Keratinocyte (primary cell): ENCODE data around the gene PILRB. TPM values are rescaled to one million over a fixed set of nuclear protein-coding genes. Genes with fewer than 3 reads are reported as not detected.

Experiments
- DNase-seq: peaks from one replicate; pipeline ENCODE4 v3.0.0-alpha.2; 2011; ENCODE audit warnings: low read depth, missing footprints, low spot score
- FAIRE-seq: peaks from 2 replicates; lab custom pipeline; 2011; peaks lifted over from hg19 to GRCh38; lab: Jason Lieb, UNC
- H2AFZ ChIP-seq: 2 replicates; pipeline ENCODE4 v1.6.0; 2012; ENCODE audit warnings: low read length, control low read depth, inconsistent platforms; ENCODE audit not compliant: control insufficient read depth
- H3K27ac ChIP-seq: 2 replicates; pipeline ENCODE4 v1.5.1; 2011; ENCODE audit warnings: low read length; ENCODE audit not compliant: control insufficient read depth, insufficient read depth
- H3K27me3 ChIP-seq: 3 replicates; pipeline ENCODE4 v1.6.0; 2011; ENCODE audit warnings: low read length; ENCODE audit not compliant: control insufficient read depth, insufficient read depth; ENCODE audit errors: extremely low read depth
- H3K36me3 ChIP-seq, 2 experiments: 2 replicates in 1 of 2; 3 replicates in 1 of 2; pipeline ENCODE4 v1.5.1; 2011; ENCODE audit warnings: low read length in 2 of 2, mild to moderate bottlenecking in 1 of 2; ENCODE audit not compliant: control insufficient read depth in 2 of 2, insufficient read depth in 2 of 2; ENCODE audit errors: extremely low read depth in 1 of 2
- H3K4me1 ChIP-seq: 3 replicates; pipeline ENCODE4 v1.5.1; 2011; ENCODE audit warnings: low read length; ENCODE audit not compliant: control insufficient read depth, insufficient read depth; ENCODE audit errors: extremely low read depth
- H3K4me2 ChIP-seq: 3 replicates; pipeline ENCODE4 v1.6.0; 2011; ENCODE audit warnings: low read depth, low read length; ENCODE audit not compliant: control insufficient read depth, insufficient read depth; ENCODE audit errors: extremely low read depth
- H3K4me3 ChIP-seq, 3 experiments: fragments of 200-600 bp in 1 of 3; sonication (generic) in 1 of 3; 2 replicates in 2 of 3; 3 replicates in 1 of 3; pipeline ENCODE4 v1.5.1; 2011 to 2016; ENCODE audit warnings: low read length in 3 of 3, mild to moderate bottlenecking in 3 of 3, control low read depth in 2 of 3, inconsistent platforms in 1 of 3, low read depth in 1 of 3, mixed read lengths in 1 of 3, mixed run types in 1 of 3, moderate library complexity in 1 of 3; ENCODE audit not compliant: control insufficient read depth in 2 of 3, insufficient read depth in 2 of 3; ENCODE audit errors: extremely low read depth in 1 of 3
- H3K79me2 ChIP-seq: 2 replicates; pipeline ENCODE4 v1.6.0; 2012; ENCODE audit warnings: low read length; ENCODE audit not compliant: control insufficient read depth, insufficient read depth
- H3K9ac ChIP-seq: 3 replicates; pipeline ENCODE4 v1.6.0; 2011; ENCODE audit warnings: low read length; ENCODE audit not compliant: control insufficient read depth, insufficient read depth; ENCODE audit errors: extremely low read depth
- H3K9me1 ChIP-seq: 3 replicates; pipeline ENCODE4 v1.6.0; 2011; ENCODE audit warnings: low read length; ENCODE audit not compliant: control insufficient read depth, insufficient read depth; ENCODE audit errors: extremely low read depth
- H3K9me3 ChIP-seq: 2 replicates; pipeline ENCODE4 v1.5.1; 2012; ENCODE audit warnings: low read depth, low read length; ENCODE audit not compliant: control insufficient read depth
- H4K20me1 ChIP-seq: 3 replicates; pipeline ENCODE4 v1.6.0; 2011; ENCODE audit warnings: low read length; ENCODE audit not compliant: control insufficient read depth, insufficient read depth; ENCODE audit errors: extremely low read depth
- EZH2 ChIP-seq: IDR thresholded peaks from one replicate; pipeline ENCODE4 v1.6.1; 2012; ENCODE audit warnings: inconsistent platforms, mild to moderate bottlenecking, low read length, moderate library complexity
- dilution Hi-C: fragments of 300-500 bp; cut with MboI; formaldehyde crosslinking; loops from one replicate; pipeline ENCODE4 v1.7.0; 2020; ENCODE audit warnings: low sequenced_read_pairs; ENCODE audit not compliant: extremely low pct_ligation_motif_present
- polyA plus RNA-seq, 5 experiments: library from polyadenylated mRNA; depleted of rRNA in 3 of 5; stranded (reverse) in 3 of 5; stranded (forward) in 1 of 5; unstranded in 1 of 5; fragments of >200 nt; gene quantifications; 1 replicate in 1 of 5; 2 replicates in 3 of 5; 3 replicates in 1 of 5; pipeline versions ENCODE4 v1.2.1 to v1.2.3, GENCODE V29; 2011 to 2012; ENCODE audit warnings: missing spikeins in 2 of 5, low read depth in 1 of 5, low replicate concordance in 1 of 5
- TF ChIP-seq, protein P1 (sequence below), 3 experiments: IDR thresholded peaks in 1 of 3; conservative IDR thresholded peaks in 1 of 3; optimal IDR thresholded peaks in 1 of 3; 2 replicates in 2 of 3; 3 replicates in 1 of 3; pipeline versions ENCODE3 to v1.5.1; 2011; ENCODE audit warnings: low read length in 3 of 3, mild to moderate bottlenecking in 3 of 3, moderate library complexity in 2 of 3, control low read depth in 1 of 3, inconsistent platforms in 1 of 3; ENCODE audit not compliant: insufficient read depth in 2 of 3; ENCODE audit errors: extremely low read depth in 1 of 3

PILRB gene
- polyA plus RNA-seq, 1 donor (not counting 4 experiments of a cell fraction or from before 2014, with no cell fraction given): 16.5 TPM

DNA sequence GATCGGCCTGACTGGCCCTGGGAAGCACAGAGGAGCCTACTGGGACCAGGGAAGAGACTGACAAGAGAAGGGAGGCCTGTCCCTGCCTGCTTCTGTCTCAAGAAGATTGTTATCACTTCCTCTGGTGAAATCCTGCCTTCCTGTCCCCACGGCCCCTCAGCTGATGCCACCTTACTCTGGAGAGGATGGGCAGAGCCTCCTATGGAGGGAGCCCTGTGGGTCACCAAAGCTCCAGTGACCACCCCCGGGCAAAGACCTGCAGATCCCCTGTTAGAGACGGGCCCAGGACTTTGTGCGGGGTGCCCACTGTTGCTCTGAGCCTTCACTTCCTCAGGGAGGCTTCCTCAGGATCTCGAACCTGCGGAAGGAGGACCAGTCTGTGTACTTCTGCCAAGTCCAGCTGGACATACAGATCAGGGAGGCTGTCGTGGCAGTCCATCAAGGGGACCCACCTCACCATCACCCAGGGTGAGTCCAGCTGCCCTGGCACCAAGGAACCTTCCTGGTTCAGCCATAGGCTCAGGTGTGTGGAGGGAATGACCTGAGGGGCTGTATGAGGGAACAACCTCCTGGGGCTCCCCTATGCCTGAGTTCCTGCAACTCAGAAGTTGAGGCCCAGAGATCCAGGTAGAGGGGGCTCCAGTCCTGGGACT lies 1.4 kb upstream of the PILRB start:
- H3K4me1 ChIP-seq: no peaks in the 10 kb centered on the region
- H3K4me3 ChIP-seq: no peak overlapping the region
- no peak overlapping the region for H3K4me2 ChIP-seq
- DNase-seq: no peak
- H3K27me3 ChIP-seq: no peaks in the 10 kb centered on the region
- H3K27ac ChIP-seq: no peak overlapping the region
- no peaks in the 10 kb centered on the region for H3K9me1 ChIP-seq
- H3K9me3 ChIP-seq: no peaks in the 10 kb centered on the region
- H2AFZ ChIP-seq: no peak overlapping the region
- no peaks in the 10 kb centered on the region for H3K79me2 ChIP-seq
- peaks cover 53 to 59% of the 10 kb centered on the region in 2 experiments for H3K36me3 ChIP-seq
- FAIRE-seq: no peak
- no peaks in the 10 kb centered on the region for H4K20me1 ChIP-seq
- TF ChIP-seq EZH2: no peak
- TF ChIP-seq, protein P1, sequence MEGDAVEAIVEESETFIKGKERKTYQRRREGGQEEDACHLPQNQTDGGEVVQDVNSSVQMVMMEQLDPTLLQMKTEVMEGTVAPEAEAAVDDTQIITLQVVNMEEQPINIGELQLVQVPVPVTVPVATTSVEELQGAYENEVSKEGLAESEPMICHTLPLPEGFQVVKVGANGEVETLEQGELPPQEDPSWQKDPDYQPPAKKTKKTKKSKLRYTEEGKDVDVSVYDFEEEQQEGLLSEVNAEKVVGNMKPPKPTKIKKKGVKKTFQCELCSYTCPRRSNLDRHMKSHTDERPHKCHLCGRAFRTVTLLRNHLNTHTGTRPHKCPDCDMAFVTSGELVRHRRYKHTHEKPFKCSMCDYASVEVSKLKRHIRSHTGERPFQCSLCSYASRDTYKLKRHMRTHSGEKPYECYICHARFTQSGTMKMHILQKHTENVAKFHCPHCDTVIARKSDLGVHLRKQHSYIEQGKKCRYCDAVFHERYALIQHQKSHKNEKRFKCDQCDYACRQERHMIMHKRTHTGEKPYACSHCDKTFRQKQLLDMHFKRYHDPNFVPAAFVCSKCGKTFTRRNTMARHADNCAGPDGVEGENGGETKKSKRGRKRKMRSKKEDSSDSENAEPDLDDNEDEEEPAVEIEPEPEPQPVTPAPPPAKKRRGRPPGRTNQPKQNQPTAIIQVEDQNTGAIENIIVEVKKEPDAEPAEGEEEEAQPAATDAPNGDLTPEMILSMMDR (optimal IDR thresholded peaks at IDR 0.05 in 1 of 3, IDR thresholded peaks at IDR 0.05 in 1 of 3, conservative IDR thresholded peaks at IDR 0.05 in 1 of 3; ENCODE audit: extremely low read depth in 1 of 3, insufficient read depth in 2 of 3, low read length in 3 of 3): no peak
- dilution Hi-C loops: no loop called here
- H3K9ac ChIP-seq: no peak overlapping the region

DNA sequence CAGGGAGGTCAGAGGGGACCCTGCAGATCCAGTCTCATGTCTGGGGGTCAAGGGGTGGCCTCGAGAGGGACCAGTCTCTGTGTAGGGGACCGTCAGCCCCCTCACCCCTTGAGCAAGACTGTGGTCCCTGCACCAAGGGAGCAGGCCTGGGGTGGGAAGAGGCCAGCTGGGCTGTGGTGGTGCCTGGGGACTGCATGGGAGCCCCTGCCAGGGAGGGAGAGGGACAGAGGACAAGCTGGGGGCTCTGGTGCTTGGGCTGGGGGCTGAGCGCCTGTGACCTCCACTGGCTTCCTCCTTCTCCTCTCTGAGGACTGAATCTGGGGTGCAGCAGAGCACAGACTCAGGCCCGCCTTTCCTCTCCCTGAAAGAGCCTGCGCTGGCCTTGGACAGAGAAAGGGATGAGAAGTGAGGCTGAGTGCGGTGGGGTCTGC lies 771 bp upstream of the PILRB start:
- H3K9me1 ChIP-seq: no peaks in the 10 kb centered on the region
- no peaks in the 10 kb centered on the region for H3K9me3 ChIP-seq
- TF ChIP-seq, protein P1 (optimal IDR thresholded peaks at IDR 0.05 in 1 of 3, IDR thresholded peaks at IDR 0.05 in 1 of 3, conservative IDR thresholded peaks at IDR 0.05 in 1 of 3; ENCODE audit: extremely low read depth in 1 of 3, insufficient read depth in 2 of 3, low read length in 3 of 3): no peak
- TF ChIP-seq EZH2: no peak
- H2AFZ ChIP-seq: no peak overlapping the region
- H3K79me2 ChIP-seq: no peaks in the 10 kb centered on the region
- H3K4me3 ChIP-seq: no peak overlapping the region
- no peaks in the 10 kb centered on the region for H4K20me1 ChIP-seq
- no peak for FAIRE-seq
- H3K27ac ChIP-seq: no peak overlapping the region
- no peaks in the 10 kb centered on the region for H3K4me1 ChIP-seq
- peaks cover 59% of the 10 kb centered on the region in 2 experiments for H3K36me3 ChIP-seq
- no peak overlapping the region for H3K9ac ChIP-seq
- no peak overlapping the region for H3K4me2 ChIP-seq
- H3K27me3 ChIP-seq: no peaks in the 10 kb centered on the region
- dilution Hi-C loops: no loop called here
- no peak for DNase-seq
